Activated CD4-positive, alpha-beta memory T cell treated with anti-CD3 and anti-CD28 coated beads, Interleukin-2, amount 10 ng/mL, durations not matched to agents 7 days and 5 days (primary cell): Measurements from ENCODE around the gene TM7SF3. TPM values are rescaled to one million over a fixed set of nuclear protein-coding genes. Genes with fewer than 3 reads are reported as not detected.

ENCODE experiments used
- CTCF ChIA-PET: fragments of 350-600 bp; sonication (Branson Sonifier 250); formaldehyde crosslinking; loops from one replicate; lab custom pipeline; 2021; ENCODE audit warnings: antibody characterized with exemption, inconsistent platforms; lab: Charles Lee
- POLR2A ChIA-PET: fragments of 350-600 bp; sonication (Branson Sonifier 250); formaldehyde crosslinking; loops from one replicate; lab custom pipeline; 2021; ENCODE audit warnings: antibody characterized with exemption; lab: Charles Lee
- DNase-seq: peaks from one replicate; pipeline ENCODE4 v3.0.0-alpha.2; 2020
- H3K27ac Mint-ChIP-seq: one replicate; pipeline ENCODE4 v1.8.0; 2021; ENCODE audit warnings: mild to moderate bottlenecking, mixed read lengths
- H3K27me3 Mint-ChIP-seq: one replicate; pipeline ENCODE4 v1.8.0; 2021; ENCODE audit warnings: mixed read lengths
- H3K36me3 Mint-ChIP-seq: one replicate; pipeline ENCODE4 v1.8.0; 2021; ENCODE audit warnings: low read depth, mixed read lengths
- H3K4me1 Mint-ChIP-seq: one replicate; pipeline ENCODE4 v1.8.0; 2021; ENCODE audit warnings: mixed read lengths
- H3K4me3 Mint-ChIP-seq: one replicate; pipeline ENCODE4 v1.8.0; 2021; ENCODE audit warnings: mild to moderate bottlenecking, mixed read lengths
- H3K9me3 Mint-ChIP-seq: one replicate; pipeline ENCODE4 v1.8.0; 2021; ENCODE audit warnings: mixed read lengths
- total RNA-seq, 2 experiments: library from RNA; stranded (reverse); gene quantifications; one replicate each; pipeline ENCODE4 v1.2.3, GENCODE V29; 2021

TM7SF3 gene
- total RNA-seq, 2 experiments from 2014 or later, result 33.6 to 35.7 TPM

DNA sequence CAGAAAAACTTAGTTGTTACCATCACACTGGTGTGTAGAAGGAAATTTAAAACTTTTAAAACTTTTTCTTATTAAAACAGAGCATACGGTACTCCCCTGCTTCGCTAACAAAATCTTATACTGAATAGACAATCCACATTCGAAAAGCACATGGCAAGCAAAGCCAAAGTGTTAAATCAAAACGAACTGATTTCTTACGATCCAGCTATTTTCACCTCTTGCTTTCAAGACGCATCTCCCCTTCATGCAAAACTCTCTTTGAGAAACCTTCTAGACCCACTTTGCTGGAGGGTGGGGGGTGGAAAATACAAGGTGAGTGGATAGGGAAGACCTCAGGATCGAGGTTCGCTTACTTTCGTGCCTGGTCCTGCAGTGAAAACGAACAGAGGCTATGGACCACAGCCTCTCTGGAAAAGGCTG, 76.7 kb downstream of the TM7SF3 start:
- no peak for DNase-seq
- Mint-ChIP-seq H3K9me3 (no peaks in the 10 kb centered on the region), H3K27me3 (no peaks in the 10 kb centered on the region), H3K36me3 (peaks cover 44% of the 10 kb centered on the region), H3K4me3 (peak overlapping the region; percentile 94), H3K27ac (peak overlapping the region; percentile 97), H3K4me1 (peaks cover 52% of the 10 kb centered on the region)
- ChIA-PET POLR2A (interaction anchor here (1.0 to 1.8 kb wide), 4 partner anchors 76 to 105 kb away, joined by 4 to 7 read pairs (median 6); partner anchors contain the start of genes ITPR2, MED21 and TM7SF3), CTCF (no interaction called here)

DNA sequence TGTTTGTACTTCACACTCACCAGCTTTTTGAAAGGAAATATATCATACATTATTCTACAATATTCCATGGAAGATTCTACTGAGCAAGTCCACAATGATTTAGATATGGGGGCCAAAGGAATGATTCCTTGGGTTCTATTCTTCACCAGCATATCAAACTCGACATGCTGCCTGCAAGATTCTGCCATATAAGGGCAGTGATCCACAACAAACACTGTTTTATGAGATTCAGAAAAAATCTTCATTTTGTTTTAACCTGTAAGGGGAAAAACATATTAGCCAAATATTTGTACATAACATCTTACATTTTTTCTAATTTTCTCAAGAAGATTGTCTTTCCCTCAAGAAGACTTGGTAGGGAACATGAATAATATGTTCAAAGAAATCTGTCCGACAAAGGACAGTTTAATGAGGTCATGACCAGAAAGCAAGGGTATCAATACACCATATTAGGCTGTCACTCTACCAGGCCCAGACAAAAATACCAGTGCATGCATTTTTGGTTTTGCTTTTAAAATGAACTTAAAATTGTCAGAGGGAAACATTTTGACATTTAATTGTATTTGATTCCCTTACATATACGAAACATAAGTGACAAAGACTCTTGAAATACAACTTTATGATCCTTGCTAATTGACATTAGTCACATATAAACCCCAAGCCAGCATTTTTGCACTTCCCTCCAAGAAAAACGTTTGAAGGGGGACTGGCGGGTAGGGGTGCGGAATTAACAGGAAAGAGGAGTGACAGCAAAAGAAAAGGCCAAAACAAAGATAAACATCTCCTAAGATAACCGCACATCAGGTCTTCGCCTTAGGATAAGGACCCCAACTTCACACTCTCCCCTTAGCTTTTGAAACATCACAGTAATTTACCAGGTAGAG, 77.4 kb downstream of the TM7SF3 start:
- Mint-ChIP-seq H3K36me3 (peaks cover 47% of the 10 kb centered on the region), H3K27me3 (no peaks in the 10 kb centered on the region), H3K9me3 (no peaks in the 10 kb centered on the region), H3K27ac (peak overlapping the region; percentile 97), H3K4me1 (peaks cover 52% of the 10 kb centered on the region), H3K4me3 (peak overlapping the region; percentile 94)
- ChIA-PET POLR2A (interaction anchor here (0.6 to 1.8 kb wide), 8 partner anchors 10 to 105 kb away, joined by 3 to 7 read pairs (median 4); partner anchors contain the start of genes ITPR2, MED21 and TM7SF3), CTCF (interaction anchor here (0.6 to 1.1 kb wide), 3 partner anchors 77 to 369 kb away, joined by 3 to 5 read pairs (median 3); partner anchors contain the start of gene TM7SF3)
- peak; percentile 23 for DNase-seq

DNA sequence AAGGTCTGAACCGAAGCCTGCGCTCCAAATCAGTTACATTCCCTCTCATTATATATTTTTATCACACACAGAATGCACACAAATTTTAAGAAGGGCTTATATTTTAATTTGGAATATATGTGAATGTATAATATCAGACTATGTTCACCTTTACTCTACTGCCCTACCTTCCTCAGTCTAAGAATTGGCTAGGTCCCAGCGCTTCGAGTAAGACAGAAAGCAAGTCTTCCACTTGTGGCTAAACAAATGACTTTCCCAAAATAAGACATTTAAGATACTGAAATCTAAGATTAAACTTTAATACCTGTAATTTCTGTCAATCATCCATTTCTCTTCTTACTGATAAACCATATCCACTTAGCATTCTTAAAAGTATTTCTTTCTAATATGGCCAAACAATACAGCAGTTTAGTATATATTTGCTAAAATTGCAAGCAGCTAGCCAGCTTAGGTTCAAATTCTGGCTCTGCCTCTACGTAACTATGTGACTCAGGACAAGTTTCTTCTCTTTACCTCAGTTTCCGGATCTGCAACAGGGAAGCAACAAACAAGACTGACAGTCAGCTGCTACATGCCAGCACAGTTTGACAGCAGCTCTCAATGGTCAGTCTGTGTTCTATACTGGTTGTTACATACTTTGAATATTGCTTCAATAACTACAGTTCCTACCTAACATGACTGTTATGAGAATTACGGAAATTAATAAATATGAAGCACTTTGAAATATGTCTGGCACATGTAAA, 78.4 kb downstream of the TM7SF3 start:
- POLR2A ChIA-PET, result interaction anchor here (0.6 to 1.3 kb wide), 5 partner anchors 9 to 104 kb away, joined by 3 to 4 read pairs (median 3); partner anchors contain the start of gene TM7SF3
- Mint-ChIP-seq H3K4me1 (peaks cover 52% of the 10 kb centered on the region), H3K36me3 (peaks cover 50% of the 10 kb centered on the region), H3K27ac (peak overlapping the region; percentile 97), H3K9me3 (no peaks in the 10 kb centered on the region), H3K27me3 (no peaks in the 10 kb centered on the region), H3K4me3 (peak overlapping the region; percentile 94)
- CTCF ChIA-PET, result interaction anchor here (0.6 to 1.1 kb wide), 5 partner anchors 51 to 370 kb away, joined by 3 to 5 read pairs (median 4); partner anchors contain the start of gene TM7SF3
- DNase-seq, result peak; percentile 28

DNA sequence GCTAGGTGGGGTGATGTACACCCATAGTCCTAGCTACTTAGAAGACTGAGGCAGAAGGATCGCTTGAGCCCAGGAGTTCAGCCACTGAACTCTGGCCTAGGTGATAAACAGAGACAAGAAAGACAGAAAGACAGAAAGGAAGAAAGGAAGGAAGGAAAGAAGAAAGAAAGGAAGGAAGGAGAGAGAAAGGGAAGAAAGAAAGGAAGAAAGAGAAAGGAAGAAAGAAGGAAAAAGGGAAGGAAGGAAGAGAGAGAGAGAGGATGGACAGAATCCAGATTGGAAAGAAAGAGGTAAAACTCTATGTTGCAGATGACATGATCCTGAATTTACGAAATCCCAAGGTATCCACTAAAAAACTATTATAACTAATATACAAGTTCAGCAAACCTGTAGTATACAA, 84.6 kb downstream of the TM7SF3 start:
- peaks cover 36% of the 10 kb centered on the region for H3K4me1 Mint-ChIP-seq
- H3K9me3 Mint-ChIP-seq, result no peaks in the 10 kb centered on the region
- DNase-seq, result no peak
- ChIA-PET POLR2A (no interaction called here), CTCF (interaction anchor here (0.7 kb wide), 1 partner anchor 13 kb away, joined by 3 read pairs; no protein-coding TSS in a partner anchor)
- H3K36me3 Mint-ChIP-seq, result peaks cover 67% of the 10 kb centered on the region
- no peaks in the 10 kb centered on the region for H3K27me3 Mint-ChIP-seq
- H3K4me3 Mint-ChIP-seq, result no peak overlapping the region
- no peak overlapping the region for H3K27ac Mint-ChIP-seq

DNA sequence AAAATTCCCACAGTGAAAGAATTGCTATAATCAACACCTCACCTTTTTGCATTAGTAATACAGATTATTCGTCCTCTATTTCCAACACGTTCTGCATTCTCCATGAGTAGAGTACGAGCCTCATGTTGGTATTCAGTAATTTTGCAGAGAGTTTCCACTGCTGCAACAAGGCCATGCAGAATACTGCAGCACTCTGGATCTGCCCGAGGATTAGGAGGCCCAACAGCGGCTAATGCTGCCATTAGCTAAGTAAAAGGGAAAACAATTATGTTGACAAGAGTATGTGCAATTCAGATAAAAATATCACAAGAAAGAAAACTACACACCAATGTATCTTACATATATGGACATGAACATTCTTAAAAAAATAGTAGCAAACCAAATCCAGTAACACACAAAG, 85.5 kb downstream of the TM7SF3 start:
- CTCF ChIA-PET, result no interaction called here

More for the DNA sequence above, 85.5 kb downstream of the TM7SF3 start:
- POLR2A ChIA-PET, result no interaction called here
- Mint-ChIP-seq H3K4me1 (peaks cover 28% of the 10 kb centered on the region), H3K9me3 (no peaks in the 10 kb centered on the region), H3K27me3 (no peaks in the 10 kb centered on the region), H3K4me3 (no peak overlapping the region), H3K36me3 (peaks cover 61% of the 10 kb centered on the region), H3K27ac (no peak overlapping the region)
- no peak for DNase-seq

Other genes with a start within 250 kb of the TM7SF3 start
- 10 to 100 TPM; 31.7 to 36.3 TPM for gene ITPR2, start 181.2 kb downstream of the TM7SF3 start, total RNA-seq
- gene INTS13, start 76.4 kb downstream of the TM7SF3 start, total RNA-seq, result 10 to 100 TPM; 44.8 to 45.8 TPM
- 10 to 100 TPM; 85.7 to 87.5 TPM for gene FGFR1OP2, start 75.9 kb downstream of the TM7SF3 start, total RNA-seq
- gene MED21, start 8.2 kb upstream of the TM7SF3 start, total RNA-seq, result 10 to 100 TPM; 40.1 to 41.1 TPM
- not detected for gene C12orf71, start 68.2 kb upstream of the TM7SF3 start, total RNA-seq
- gene STK38L, start 229.9 kb upstream of the TM7SF3 start, total RNA-seq, result 10 to 100 TPM; 19.1 to 25.8 TPM